ENCODE data around the gene CC2D1B.
A peak's percentile ranks its signal among the peaks of the same experiment; 100 is the strongest.
"Not testable (repeated sequence)": the region's sequence is repeated elsewhere in the genome, so short reads cannot be mapped to it uniquely, and the experiment has no call there.

The CC2D1B gene

DNA sequence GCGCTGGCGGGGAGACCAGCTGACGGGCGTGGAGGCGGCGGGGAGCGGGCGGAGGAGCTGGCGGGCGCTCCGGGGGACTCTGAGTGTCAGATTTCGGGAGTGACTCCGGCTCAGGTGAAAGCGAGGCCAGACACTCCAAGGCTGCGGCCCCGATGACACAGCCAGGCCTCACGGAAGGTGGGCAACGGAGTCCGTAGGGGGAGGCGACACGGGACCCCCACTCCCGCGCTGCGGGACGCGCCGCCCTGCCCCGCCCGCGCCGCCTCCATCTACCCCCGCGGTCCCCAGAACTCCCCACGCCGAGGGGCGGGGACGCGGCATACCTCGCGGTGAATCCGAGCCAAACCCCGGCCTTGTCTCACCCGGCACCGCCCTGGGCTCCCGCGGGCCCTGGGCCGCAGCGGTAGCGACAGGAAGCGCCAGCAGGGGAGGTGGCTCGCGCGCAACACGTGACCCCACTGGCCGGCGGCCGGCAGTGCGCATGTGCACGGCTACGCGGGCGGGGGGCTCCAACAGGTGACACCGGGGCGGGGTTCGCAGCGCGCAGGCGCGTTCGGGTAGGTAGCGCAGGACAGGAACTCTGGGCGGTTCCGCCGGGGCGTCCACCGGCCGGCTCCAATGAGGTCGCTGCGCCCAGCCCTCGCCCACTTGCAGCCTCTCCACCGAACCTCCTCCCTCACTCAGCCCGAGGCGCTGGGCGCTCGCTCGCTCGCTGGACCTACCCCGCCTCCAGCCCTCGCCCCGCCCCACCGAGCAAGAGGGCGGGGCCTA lies at the start of gene CC2D1B:
Gene CC2D1B, minus strand, starts transcription at position 460 of the 771 bp plus-strand sequence. CDS start 1,585 bp downstream, outside the sequence.
- peak; percentile 99 for DNase-seq

GRCh38 chr1:52414942-52415341 lies 48.9 kb upstream of the CC2D1B start:
- no peak for DNase-seq

DNA sequence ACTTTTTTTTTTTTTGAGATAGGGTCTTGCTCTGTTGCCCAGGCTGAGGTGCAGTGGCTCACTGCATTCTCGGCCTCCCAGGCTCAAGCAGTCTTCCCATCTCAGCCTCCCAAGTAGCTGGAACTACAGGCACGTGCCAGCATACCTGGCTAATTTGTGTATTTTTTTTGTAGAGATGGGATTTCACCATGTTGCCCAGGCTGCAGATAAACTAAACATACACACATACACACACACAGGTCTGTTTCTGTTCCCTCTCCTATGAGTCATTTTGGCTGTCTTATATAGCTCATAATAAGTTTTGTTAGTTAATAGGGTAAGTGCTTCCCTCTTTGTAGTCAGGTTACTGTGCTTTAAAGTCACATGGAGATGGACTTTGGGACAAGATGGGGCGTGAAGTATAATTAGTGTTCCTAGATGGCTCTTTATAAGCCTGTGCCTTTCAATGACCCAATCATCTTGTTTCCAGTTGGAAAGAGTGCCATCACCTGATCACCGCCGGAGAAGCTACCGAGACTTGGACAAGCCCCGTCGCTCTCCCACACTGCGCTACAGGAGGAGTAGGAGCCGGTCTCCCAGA lies 47.5 kb upstream of the CC2D1B start:
- DNase-seq = no peak

DNA sequence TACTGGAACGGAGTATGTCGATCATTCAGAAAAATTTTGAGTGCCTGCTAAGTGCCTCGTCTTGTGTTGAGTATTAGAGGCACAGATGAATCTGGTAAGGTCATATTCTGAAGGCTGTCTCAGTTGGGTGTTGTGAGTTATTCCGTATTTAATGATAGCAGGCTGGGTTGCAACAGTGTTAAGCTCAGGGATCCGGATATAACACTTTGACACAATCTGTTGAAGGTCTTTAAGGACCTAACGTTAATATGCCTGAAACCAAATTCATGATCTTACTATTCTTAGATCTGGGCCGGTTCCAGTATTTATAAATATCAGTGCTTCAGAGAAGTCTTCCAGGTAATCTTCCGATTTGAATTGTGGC lies 39.0 kb upstream of the CC2D1B start:
- no peak for DNase-seq

DNA sequence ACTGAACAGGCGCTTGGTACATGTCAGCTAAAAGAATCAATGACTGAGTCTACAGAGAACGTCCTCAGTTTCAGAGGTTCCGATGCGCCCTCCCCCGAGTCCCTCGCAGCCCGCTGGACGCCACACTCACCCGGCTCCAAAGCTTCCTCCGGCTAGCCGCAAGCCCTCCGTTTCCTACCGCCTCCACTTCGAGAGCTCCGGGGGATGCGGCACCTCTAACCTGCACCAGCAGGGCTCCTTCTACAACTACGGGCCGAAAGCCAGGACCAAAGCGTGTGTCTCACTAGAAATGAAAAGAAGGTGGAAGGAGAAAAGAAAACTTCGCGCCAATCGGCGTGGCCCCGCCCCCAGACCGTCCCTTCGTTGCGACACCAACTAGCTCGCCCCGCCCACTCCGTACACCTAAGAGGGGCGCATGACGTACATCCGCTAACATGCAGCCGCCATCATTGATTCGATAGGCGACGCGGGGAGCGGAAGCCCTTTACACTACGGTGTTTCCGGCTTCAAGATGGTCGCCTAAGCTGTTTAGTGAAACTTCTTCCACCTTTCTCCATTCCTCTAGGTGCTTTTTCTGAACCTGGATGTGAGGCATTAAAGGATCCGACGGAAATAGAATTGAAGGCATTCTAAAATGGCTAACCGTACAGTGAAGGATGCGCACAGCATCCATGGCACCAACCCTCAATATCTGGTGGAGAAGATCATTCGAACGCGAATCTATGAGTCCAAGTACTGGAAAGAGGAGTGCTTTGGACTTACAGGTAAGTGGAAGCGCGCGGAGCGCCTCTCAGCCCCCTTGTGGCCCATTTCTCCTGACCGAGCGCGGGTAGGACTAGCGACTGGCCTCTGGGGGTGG lies 38.3 kb upstream of the CC2D1B start, which contains the start of the genes ORC1 and PRPF38A:
Gene ORC1, minus strand, starts transcription at position 308 of the 859 bp plus-strand sequence. CDS start 2,200 bp downstream, outside the sequence.
Gene PRPF38A, plus strand, starts transcription at position 487 of the 859 bp plus-strand sequence. Its CDS starts 148 bp downstream, at position 635.
- DNase-seq = peak; percentile 98

GRCh38 chr1:52403566-52404115 lies 37.6 kb upstream of the CC2D1B start:
- DNase-seq = peak; percentile 40

GRCh38 chr1:52402860-52403240 lies 36.8 kb upstream of the CC2D1B start:
- no peak for DNase-seq

GRCh38 chr1:52400131-52400530 lies 34.1 kb upstream of the CC2D1B start:
- no peak for DNase-seq

- DNase-seq = no peak
Observed at GRCh38 chr1:52399629-52400028, 33.6 kb upstream of the CC2D1B start.

DNA sequence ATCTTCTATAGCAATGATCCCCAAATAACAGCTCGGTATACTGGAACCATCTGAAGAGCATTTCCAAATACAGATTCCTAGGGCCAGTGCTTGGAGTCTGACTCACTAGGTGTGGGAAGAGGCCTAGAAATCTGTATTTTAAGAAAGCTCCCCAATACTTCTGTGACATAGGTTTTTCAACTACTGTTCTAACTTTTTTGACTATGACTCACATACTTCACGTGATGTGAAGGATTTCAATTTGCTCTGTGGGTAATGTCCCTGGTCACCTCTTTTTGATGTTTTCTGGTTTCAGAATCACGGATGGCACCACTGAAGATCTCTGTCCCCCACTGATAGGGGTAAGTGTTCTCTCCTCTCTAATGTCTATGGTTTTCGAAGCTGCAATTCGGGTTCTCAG lies 27.2 kb upstream of the CC2D1B start:
- DNase-seq = no peak

GRCh38 chr1:52386458-52386857 lies 20.5 kb upstream of the CC2D1B start:
- no peak for DNase-seq

GRCh38 chr1:52385376-52385775 lies 19.4 kb upstream of the CC2D1B start:
- no peak for DNase-seq

- not testable (repeated sequence) for DNase-seq
Observed at GRCh38 chr1:52369851-52370250, 3.8 kb upstream of the CC2D1B start.

DNA sequence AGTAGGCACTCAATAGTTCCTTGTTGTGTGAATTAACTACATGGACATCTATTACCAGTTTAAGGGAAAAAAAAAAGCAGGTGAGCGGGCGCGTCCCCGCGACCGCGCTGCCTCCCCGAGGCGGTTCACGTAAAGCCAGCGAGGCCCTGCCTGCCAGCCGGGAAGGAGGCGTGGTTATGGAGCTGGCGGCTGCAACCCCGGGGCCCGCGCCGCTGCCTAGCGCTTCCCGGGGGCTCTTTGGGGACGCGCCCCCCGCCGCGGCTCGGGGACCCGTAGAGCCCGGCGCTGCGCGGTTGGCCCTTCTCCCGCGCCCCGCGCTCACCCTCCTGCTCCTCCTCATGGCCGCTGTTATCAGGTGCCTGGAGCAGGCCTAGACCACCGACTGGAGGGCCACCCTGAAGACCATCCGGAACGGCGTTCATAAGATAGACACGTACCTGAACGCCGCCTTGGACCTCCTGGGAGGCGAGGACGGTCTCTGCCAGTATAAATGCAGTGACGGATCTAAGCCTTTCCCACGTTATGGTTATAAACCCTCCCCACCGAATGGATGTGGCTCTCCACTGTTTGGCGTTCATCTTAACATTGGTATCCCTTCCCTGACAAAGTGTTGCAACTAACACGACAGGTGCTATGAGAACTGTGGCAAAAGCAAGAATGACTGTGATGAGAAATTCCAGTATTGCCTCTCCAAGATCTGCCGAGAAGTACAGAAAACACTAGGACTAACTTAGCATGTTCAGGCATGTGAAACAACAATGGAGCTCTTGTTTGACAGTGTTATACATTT lies 2.6 kb upstream of the CC2D1B start:
- peak; percentile 54 for DNase-seq

DNA sequence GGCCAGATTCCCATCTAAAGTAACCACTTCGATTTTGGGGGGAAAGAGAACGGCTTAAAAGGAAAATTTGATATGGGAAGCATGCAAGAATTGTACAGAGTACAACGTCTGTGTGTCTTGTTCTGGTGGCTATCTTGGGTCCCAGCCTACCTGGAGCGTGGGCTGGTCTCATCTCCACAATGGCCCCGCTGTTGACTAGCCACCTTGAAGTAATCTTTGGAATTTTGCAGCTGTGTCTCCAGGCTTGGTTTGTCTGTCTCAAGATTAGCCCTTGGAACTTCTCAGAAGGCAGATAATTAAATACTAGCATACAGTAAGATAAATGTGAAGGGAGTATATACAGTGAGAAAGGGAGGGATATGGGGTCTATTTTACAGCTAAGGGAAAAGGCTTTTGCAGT lies 1.3 kb upstream of the CC2D1B start:
- no peak for DNase-seq

DNA sequence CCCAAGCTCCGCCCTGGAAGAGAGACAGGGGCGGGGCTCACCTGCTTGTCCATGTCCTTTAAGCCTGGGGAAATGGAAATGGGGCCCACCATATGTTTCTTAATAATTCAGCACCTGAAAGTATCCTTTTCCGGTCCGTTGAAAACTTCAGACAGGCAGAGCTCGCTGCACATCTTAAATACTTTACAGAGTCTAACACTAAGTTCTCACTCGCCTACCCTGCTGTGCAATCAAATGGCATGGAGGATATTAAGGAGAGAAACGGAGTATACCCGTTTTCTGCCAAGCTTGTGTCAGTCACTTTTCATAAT lies 467 bp upstream of the CC2D1B start:
- DNase-seq = no peak

DNA sequence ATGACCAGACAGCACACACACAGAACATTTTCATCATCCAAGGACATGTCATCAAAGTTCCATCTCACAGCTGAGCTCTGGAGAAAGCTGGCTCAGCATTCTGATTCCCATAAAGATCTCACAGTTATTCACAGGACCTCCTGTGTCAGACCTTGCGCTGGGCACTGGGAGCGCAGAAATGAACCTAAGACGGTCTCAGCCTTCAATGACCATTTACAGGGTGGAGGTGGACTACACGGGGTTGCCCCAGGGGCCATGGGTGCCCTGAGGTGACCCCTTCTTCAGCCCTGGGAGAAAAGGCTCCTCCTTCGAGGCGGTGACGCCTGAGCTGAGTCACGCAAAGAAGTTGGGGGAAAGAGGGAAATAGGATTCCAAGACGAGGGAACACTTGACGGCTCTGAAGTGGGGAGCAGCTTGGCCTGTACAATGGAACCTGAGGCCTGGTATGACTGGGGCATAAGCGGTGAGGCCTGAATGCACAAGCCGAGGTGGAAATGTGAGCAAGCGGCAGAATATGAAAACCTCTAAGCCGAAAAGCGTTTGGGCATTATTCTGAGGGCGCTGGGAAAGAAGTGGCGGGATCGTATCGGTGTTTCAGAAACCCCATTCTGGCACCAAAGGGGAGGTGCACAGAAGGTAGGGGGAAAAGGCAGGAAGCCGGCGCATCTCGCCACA lies 797 bp downstream of the CC2D1B start:
- peak; percentile 13 for DNase-seq

DNA sequence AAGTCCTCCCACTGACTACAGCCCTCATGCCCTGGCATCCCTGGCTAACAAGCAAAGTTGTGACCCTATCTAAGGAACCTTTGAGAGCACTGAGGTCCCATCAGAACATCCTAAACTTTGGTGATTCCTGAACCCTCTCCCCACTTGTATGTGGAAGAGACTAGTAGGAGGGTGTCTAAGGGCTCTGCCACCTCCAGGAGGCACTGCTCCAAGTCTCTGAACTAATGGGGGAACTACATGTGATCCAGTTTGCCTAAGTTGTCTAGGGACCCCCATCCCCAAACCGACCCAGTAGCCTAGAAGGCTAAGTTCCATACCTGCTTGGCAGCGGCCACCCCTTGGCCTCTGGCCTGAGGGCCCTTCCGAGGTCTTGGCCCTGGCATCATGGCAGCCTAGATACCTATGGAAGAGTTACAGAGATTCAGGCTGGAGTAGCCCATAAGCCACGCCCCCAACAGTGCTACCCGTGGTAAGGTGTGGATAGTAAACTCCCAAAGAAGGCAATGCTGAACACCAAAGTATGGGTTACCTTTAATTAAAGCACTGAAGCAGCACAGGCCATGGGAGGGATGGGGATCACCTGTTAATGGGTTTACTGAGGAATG lies 1.7 kb downstream of the CC2D1B start:
- DNase-seq = no peak

DNA sequence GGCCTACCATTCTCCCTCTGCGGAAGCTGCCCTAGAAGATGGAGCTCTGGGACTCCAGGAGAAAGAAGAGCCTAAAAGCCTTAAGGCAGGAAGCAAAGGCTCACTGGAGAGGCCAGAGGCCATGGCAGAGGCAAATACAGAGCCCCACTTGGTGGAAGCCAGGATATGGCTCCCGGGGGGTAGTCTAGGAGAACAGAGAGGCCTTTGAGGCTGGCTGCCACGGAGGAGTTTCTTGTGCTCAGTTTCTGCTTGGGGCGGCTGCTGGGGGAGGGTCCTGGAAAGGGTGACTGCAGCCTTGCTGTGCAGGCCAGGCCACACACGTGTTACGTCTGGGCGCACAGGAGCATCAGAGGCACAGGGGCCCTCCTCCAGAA lies 5.4 kb downstream of the CC2D1B start:
- no peak for DNase-seq

GRCh38 chr1:52359676-52360594 lies 6.1 kb downstream of the CC2D1B start:
- no peak for DNase-seq
